Measurements from ENCODE around the gene ZBTB21.

Gene ZBTB21

GRCh38 chr21:41948078-41948895 lies 61.9 kb downstream of the ZBTB21 start:
- Mint-ChIP-seq H3K4me1 (no peaks in the 10 kb centered on the region), H3K36me3 (no peaks in the 10 kb centered on the region), H3K27ac (no peak overlapping the region), H3K27me3 (no peaks in the 10 kb centered on the region), H3K4me3 (no peak overlapping the region), H3K9me3 (no peaks in the 10 kb centered on the region)
- DNase-seq (ENCODE audit: low spot score in 2 of 2), result no peak
- ATAC-seq (ENCODE audit: low read depth), result no peak

- Mint-ChIP-seq H3K9me3 (no peaks in the 10 kb centered on the region), H3K27ac (no peak overlapping the region), H3K27me3 (no peaks in the 10 kb centered on the region), H3K4me1 (no peaks in the 10 kb centered on the region), H3K36me3 (no peaks in the 10 kb centered on the region), H3K4me3 (no peak overlapping the region)
- ATAC-seq (ENCODE audit: low read depth) (no peak), DNase-seq (ENCODE audit: low spot score in 2 of 2) (no peak)
Measured at GRCh38 chr21:41945982-41946381, 64.2 kb downstream of the ZBTB21 start.

- no peaks in the 10 kb centered on the region for H3K9me3 Mint-ChIP-seq
- peaks cover 2% of the 10 kb centered on the region for H3K4me1 Mint-ChIP-seq
- H3K27me3 Mint-ChIP-seq, result no peaks in the 10 kb centered on the region
- ATAC-seq (ENCODE audit: low read depth) (no peak), DNase-seq (ENCODE audit: low spot score in 2 of 2) (no peak)
- no peak overlapping the region for H3K27ac Mint-ChIP-seq
- no peaks in the 10 kb centered on the region for H3K36me3 Mint-ChIP-seq
- no peak overlapping the region for H3K4me3 Mint-ChIP-seq
Measured at GRCh38 chr21:41943851-41944250, 66.3 kb downstream of the ZBTB21 start.

GRCh38 chr21:41942457-41942856 lies 67.7 kb downstream of the ZBTB21 start:
- peaks cover 2% of the 10 kb centered on the region for H3K4me1 Mint-ChIP-seq
- H3K4me3 Mint-ChIP-seq, result no peak overlapping the region
- no peak for ATAC-seq (ENCODE audit: low read depth)
- H3K36me3 Mint-ChIP-seq, result no peaks in the 10 kb centered on the region
- peaks cover 2% of the 10 kb centered on the region for H3K27me3 Mint-ChIP-seq
- no peak overlapping the region for H3K27ac Mint-ChIP-seq
- DNase-seq (ENCODE audit: low spot score in 2 of 2), result no peak
- H3K9me3 Mint-ChIP-seq, result no peaks in the 10 kb centered on the region

- no peak overlapping the region for H3K4me3 Mint-ChIP-seq
- no peaks in the 10 kb centered on the region for H3K36me3 Mint-ChIP-seq
- no peaks in the 10 kb centered on the region for H3K9me3 Mint-ChIP-seq
- DNase-seq (ENCODE audit: low spot score in 2 of 2) (no peak), ATAC-seq (ENCODE audit: low read depth) (no peak)
- peaks cover 2% of the 10 kb centered on the region for H3K27me3 Mint-ChIP-seq
- H3K27ac Mint-ChIP-seq, result no peak overlapping the region
- peaks cover 2% of the 10 kb centered on the region for H3K4me1 Mint-ChIP-seq
Measured at GRCh38 chr21:41941941-41942340, 68.2 kb downstream of the ZBTB21 start.

GRCh38 chr21:41940431-41940830 lies 69.7 kb downstream of the ZBTB21 start:
- ATAC-seq (ENCODE audit: low read depth), result no peak

GRCh38 chr21:41939391-41939790 lies 70.8 kb downstream of the ZBTB21 start:
- ATAC-seq (ENCODE audit: low read depth), result no peak
- Mint-ChIP-seq H3K36me3 (no peaks in the 10 kb centered on the region), H3K4me3 (no peak overlapping the region), H3K27ac (no peak overlapping the region), H3K9me3 (no peaks in the 10 kb centered on the region), H3K27me3 (peaks cover 2% of the 10 kb centered on the region), H3K4me1 (peaks cover 4% of the 10 kb centered on the region)
- DNase-seq (ENCODE audit: low spot score in 2 of 2), result no peak

More at GRCh38 chr21:41940431-41940830, 69.7 kb downstream of the ZBTB21 start:
- Mint-ChIP-seq H3K4me1 (peaks cover 4% of the 10 kb centered on the region), H3K36me3 (no peaks in the 10 kb centered on the region), H3K9me3 (no peaks in the 10 kb centered on the region), H3K27ac (no peak overlapping the region), H3K27me3 (peaks cover 2% of the 10 kb centered on the region), H3K4me3 (no peak overlapping the region)
- DNase-seq (ENCODE audit: low spot score in 2 of 2), result no peak

All from memory B cell (primary cell).